Measurements from ENCODE around the gene CFAP46. TPM values are rescaled to one million over a fixed set of nuclear protein-coding genes. Genes with fewer than 3 reads are reported as not detected.

Gene CFAP46
- polyA plus RNA-seq, 1 of the 3 experiments (the other 2 are of a cell fraction): 3.9 TPM

DNA sequence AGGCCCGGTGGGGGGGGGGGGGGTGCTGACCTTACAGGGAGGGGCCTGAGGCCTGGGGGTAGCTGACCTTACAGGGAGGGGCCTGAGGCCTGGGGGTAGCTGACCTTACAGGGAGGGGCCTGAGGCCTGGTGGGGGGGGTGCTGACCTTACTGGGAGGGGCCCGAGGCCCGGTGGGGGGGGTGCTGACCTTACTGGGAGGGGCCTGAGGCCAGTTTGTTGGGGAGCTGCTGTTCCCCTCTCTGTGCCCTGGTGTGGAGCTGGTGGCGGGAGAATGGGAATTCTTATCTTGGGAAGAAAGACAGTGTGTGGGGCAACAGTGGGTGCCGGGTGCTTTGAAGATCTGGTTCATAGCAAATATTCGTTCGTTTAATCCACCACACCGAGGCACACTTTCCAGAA is 46.6 kb upstream of the CFAP46 start (continued):
- TF ChIP-seq USF1 (IDR thresholded peaks at IDR 0.05; ENCODE audit: borderline replicate concordance, low read depth) (no peak), CHD2 (IDR thresholded peaks at IDR 0.05; ENCODE audit: low read length, partially characterized antibody) (no peak), POLR2AphosphoS5 (IDR thresholded peaks at IDR 0.05; ENCODE audit: low read depth, low read length) (no peak), SMC3 (IDR thresholded peaks at IDR 0.05; ENCODE audit: low read depth, low read length) (no peak)

DNA sequence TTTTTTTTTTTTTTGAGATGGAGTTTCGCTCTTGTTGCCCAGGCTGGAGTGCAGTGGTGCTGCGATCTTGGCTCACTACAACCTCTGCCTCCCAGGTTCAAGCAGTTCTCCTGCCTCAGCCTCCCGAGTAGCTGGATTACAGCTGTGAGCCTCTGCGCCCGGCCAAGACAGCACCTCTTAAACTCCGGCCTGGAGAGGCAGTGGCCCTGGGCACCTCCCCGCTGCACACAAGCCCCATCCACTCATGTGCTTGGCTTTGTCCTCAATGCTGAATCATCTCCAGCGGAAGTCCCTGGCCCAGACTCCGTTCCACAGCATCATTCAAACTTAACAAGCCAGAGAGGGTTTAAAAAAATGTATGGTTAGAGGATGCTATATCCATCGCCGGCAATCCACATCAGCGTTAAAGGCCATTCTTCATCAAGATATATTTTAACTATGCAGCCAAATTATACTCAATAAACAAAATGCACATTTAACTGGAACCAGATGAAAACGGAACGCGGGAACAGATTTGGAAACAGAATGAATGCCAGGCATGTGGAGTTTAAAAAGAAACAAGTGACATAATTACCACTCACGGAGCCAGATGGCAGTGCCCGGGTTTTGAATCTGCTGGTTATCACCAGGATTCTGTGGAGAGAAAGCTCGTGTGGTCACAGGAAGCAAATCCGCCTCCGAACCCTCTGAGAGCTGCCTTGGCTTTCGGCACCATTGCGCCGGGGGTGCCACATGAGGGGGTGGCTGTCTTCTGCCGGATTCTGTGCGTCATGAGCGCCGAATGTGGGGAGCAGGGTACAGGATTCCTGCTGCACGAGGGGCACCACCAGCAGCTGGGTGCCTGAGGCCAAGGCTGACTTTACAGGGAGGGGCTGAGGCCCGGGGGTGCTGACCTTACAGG is 45.6 kb upstream of the CFAP46 start:
- Histone ChIP-seq H3F3A (replicated peaks; ENCODE audit: insufficient read depth) (no peaks in the 10 kb centered on the region), H2AFZ (ENCODE audit: low read depth) (peak overlapping the region; percentile 83), H3K9me3 (no peaks in the 10 kb centered on the region), H3K4me3 (ENCODE audit: low read depth in 2 of 2, low read length in 1 of 2) (peak overlapping the region; percentile 36 to 57), H4K20me1 (ENCODE audit: insufficient read depth) (no peaks in the 10 kb centered on the region), H3K9me2 (no peaks in the 10 kb centered on the region), H3K4me1 (ENCODE audit: control insufficient read depth in 1 of 2, insufficient read depth in 2 of 2, low read depth in 1 of 2, low read length in 1 of 2) (peaks cover 0 to 29% of the 10 kb centered on the region in 2 experiments; a peak in 1 of 4 replicates), H3K4me2 (peak overlapping the region; percentile 61), H3K27ac (ENCODE audit: low read depth in 2 of 2, low read length in 1 of 2) (peak overlapping the region; percentile 65 to 95), H3K36me3 (replicated peaks in 1 of 2; ENCODE audit: control insufficient read depth in 1 of 2, insufficient read depth in 2 of 2, low read length in 1 of 2) (no peaks in the 10 kb centered on the region), H3K27me3 (ENCODE audit: insufficient read depth) (no peaks in the 10 kb centered on the region), H3K79me2 (ENCODE audit: insufficient read depth) (no peaks in the 10 kb centered on the region), H3K9ac (peak overlapping the region; percentile 27; the same call in 1 of the 2 replicates)
- 16% methylated on average over 23 of the region's 29 CpGs for WGBS (ENCODE audit: low lambda C conversion rate)
- DNase-seq: peak; percentile 90
- POLR2A ChIA-PET: no interaction called here
- CTCF ChIA-PET: interaction anchor here (0.9 to 1.3 kb wide), 2 partner anchors 9 to 333 kb away, joined by 3 read pairs; no protein-coding TSS in a partner anchor
- TF ChIP-seq GABPA (IDR thresholded peaks at IDR 0.05; ENCODE audit: low read depth): peak; percentile 85
- peak; percentile 71; the same call in 1 of the 2 replicates for TF ChIP-seq RFX5 (IDR thresholded peaks at IDR 0.05; ENCODE audit: low read length)
- 0 out of 2 replicates have a peak, but pooled peaks have one; percentile 7 for TF ChIP-seq RCOR1 (IDR thresholded peaks at IDR 0.05; ENCODE audit: low read length)
- peak; percentile 42; the same call in 1 of the 2 replicates for TF ChIP-seq TAF1 (IDR thresholded peaks at IDR 0.05; ENCODE audit: borderline replicate concordance, low read depth, low read length)
- TF ChIP-seq NRF1 (IDR thresholded peaks at IDR 0.05; ENCODE audit: low read depth, low read length): no peak
- no peak for TF ChIP-seq FOXM1 (IDR thresholded peaks at IDR 0.05; ENCODE audit: low read depth)
- no peak for TF ChIP-seq SMC3 (IDR thresholded peaks at IDR 0.05; ENCODE audit: low read depth, low read length)
- no peak for TF ChIP-seq RXRA (IDR thresholded peaks at IDR 0.05; ENCODE audit: borderline replicate concordance, low read depth)
- TF ChIP-seq, protein P1, sequence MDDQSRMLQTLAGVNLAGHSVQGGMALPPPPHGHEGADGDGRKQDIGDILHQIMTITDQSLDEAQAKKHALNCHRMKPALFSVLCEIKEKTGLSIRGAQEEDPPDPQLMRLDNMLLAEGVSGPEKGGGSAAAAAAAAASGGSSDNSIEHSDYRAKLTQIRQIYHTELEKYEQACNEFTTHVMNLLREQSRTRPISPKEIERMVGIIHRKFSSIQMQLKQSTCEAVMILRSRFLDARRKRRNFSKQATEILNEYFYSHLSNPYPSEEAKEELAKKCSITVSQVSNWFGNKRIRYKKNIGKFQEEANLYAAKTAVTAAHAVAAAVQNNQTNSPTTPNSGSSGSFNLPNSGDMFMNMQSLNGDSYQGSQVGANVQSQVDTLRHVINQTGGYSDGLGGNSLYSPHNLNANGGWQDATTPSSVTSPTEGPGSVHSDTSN (IDR thresholded peaks at IDR 0.05): no peak
- TF ChIP-seq CTCF (IDR thresholded peaks at IDR 0.05): no peak
- TF ChIP-seq JUND (IDR thresholded peaks at IDR 0.05): peak; percentile 94
- TF ChIP-seq EP300 (IDR thresholded peaks at IDR 0.05; ENCODE audit: borderline replicate concordance in 1 of 2, low read depth in 1 of 2, low read length in 1 of 2): peak in 1 of 2 experiments; percentile 33; a peak in 1 of 4 replicates
- TF ChIP-seq FOXJ3 (CRISPR knock-in tag; IDR thresholded peaks at IDR 0.05): 0 out of 2 replicates have a peak, but pooled peaks have one; percentile 45
- peak; percentile 73 for TF ChIP-seq MAX (IDR thresholded peaks at IDR 0.05; ENCODE audit: low read depth)
- TF ChIP-seq ZBTB33 (IDR thresholded peaks at IDR 0.05; ENCODE audit: borderline replicate concordance, low read depth): 0 out of 2 replicates have a peak, but pooled peaks have one; percentile 12
- TF ChIP-seq TEAD4 (IDR thresholded peaks at IDR 0.05; ENCODE audit: borderline replicate concordance, insufficient read depth): no peak
- TF ChIP-seq GATA2 (CRISPR knock-in tag; IDR thresholded peaks at IDR 0.05): peak; percentile 52; the same call in 1 of the 2 replicates
- TF ChIP-seq NFIC (IDR thresholded peaks at IDR 0.05; ENCODE audit: borderline replicate concordance): no peak
- TF ChIP-seq RAD21 (IDR thresholded peaks at IDR 0.05; ENCODE audit: low read length): no peak
- TF ChIP-seq MXI1 (IDR thresholded peaks at IDR 0.05; ENCODE audit: low read depth, low read length): peak; percentile 80; the same call in 1 of the 2 replicates
